Fibroblast of skin of abdomen (primary cell): ENCODE measurements around the gene C5orf52. TPM values are rescaled to one million over a fixed set of nuclear protein-coding genes. Genes with fewer than 3 reads are reported as not detected.
"Not testable (repeated sequence)": the region's sequence is repeated elsewhere in the genome, so short reads cannot be mapped to it uniquely, and the experiment has no call there.

Experiments
- DNase-seq: peaks from one replicate; pipeline ENCODE4 v3.0.0-alpha.2; 2013
- polyA plus RNA-seq, 2 experiments: library from polyadenylated mRNA; unstranded; fragments of 120-200 nt; gene quantifications; one replicate each; pipeline ENCODE4 v1.2.1, GENCODE V29; 2013; ENCODE audit not compliant: insufficient read length in 2 of 2

The C5orf52 gene
- polyA plus RNA-seq (2013, experiment 1 of 2; ENCODE audit: insufficient read length), result not detected
- polyA plus RNA-seq (2013, experiment 2 of 2; ENCODE audit: insufficient read length), result not detected

- peak; percentile 46 for DNase-seq
Measured at GRCh38 chr5:157670662-157671591, at the start of gene C5orf52. Gene C5orf52, plus strand, starts transcription at chr5:157671533. Its CDS starts 82 bp downstream, at chr5:157671615.

- DNase-seq, result no peak
Measured at GRCh38 chr5:157624144-157624543, 47.2 kb upstream of the C5orf52 start.

GRCh38 chr5:157626831-157627230 lies 44.5 kb upstream of the C5orf52 start:
- no peak for DNase-seq

DNA sequence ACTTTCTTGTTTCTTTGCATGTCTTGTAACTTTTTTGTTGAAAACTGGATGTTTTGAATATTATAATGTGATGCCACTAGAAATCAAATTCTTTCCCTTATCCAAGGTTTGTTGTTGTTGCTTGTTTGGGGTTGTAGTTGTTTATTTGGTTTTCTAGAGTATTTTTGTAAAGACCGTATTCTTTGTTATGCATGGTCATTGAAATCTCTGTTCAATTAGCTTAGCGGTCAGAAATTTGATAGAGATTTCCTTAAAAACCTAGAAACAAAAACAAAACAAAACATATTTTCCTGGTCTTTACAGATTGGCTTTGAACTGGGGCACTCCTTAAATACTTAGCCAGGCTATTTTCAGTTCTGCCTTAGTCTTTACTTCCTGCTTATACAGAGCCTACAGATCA lies 41.0 kb upstream of the C5orf52 start:
- DNase-seq, result no peak

DNA sequence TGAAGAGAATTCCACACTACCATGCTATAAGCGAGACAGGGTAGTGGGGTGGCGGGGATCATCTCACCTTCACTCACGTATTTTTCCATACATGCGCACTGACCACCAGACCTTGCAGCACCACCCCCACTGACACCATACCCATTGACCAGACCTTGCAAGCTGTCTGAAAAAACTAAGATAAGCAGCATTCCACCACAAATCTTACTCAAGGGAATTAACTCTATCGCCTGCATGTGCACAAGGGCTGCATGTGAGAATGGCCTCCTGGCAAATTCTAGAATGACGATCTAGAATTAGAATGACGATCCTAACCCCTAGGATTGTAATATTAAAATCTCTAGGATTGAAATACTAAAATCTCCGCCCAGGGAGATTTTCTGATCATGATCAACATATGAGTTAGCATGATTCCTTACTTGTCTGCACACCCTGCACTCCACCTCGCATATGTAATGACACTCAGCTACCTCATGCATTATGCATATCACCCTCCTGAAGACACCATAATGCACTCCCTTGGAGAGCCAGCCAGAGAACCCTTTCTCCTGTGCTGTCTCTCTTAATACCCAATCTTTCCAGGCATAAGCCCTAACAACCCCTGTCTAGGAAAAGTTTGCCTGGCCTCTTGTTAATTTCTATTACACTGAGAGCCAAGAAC lies 30.8 kb upstream of the C5orf52 start:
- no peak for DNase-seq

DNA sequence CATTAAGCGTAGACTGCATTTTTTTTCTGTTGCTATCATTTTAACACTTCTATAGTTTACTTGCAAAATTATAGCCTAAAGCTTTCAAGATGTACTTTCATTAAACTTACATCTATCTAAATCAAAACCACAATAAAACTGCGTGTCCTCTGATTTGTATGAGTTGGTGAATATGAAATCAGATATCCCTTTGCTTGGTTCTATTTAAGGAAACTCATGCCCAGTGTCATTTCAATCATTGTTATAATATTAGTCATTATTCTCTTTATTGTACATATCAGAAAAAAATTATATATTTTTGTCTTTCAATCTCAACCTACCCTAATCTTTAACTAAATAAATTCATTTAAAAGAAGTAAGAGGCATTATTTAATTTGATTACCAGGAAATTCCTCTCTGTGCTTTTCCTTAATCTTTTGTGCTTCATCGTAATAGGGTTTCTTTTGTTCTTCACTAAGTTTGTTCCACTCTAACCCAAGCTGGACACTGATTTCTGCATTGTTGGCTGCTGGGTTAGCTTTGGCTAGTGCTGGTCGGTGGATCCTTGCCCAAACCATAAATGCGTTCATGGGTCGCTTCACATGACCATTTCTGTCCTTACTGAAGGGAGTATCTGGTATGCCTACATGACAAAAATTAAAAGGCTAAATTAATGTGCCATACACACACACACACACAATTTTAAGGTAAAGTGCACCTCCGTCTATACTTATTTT lies 22.9 kb upstream of the C5orf52 start:
- no peak for DNase-seq

DNA sequence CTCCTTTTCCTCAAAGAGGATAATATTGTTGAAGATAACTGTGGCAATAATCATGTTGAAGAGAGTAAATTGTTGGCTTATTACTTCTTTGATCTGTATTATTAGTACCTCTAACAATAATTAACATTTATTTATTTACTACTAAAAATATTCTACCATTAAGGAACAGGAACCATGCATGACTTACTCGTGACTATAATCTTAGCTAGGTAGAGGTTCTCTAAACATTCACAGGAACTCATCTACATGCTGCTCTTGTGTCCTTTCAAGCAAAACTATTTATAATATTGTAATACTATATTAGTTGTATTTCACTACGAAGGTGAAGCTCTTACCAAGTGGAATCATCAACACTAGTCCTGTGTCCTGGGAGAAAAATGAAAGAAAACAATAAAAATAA lies 22.2 kb upstream of the C5orf52 start:
- no peak for DNase-seq

DNA sequence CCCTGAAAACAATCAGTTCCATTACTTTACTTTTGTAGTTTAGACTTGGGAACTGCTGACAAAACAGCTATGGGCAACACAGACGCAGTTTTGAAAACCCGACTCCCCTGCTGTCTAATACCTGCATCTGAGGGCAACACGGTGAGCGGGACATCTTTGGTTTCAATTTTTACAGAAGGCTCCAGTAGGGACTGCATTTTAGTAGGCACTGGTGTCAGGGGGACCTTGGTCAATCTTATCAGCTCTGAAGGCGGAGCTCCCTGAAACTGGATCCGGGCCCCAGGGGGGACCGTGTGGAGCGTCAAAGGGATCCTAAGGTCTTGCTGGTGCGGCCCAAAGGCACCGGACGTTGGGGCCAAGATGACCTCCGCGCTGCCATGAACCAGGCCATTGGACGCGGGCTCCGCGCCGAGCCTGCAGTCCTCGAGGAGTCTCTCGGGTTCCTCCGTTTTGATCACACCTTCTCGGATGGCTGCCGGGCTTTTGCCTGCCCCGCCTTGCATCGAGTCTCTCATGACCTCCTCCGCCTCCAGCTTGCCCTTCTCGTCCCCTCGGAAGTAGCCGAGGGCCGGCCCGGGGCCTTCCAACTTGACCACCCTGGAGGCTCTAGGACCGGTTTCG lies 20.2 kb upstream of the C5orf52 start:
- DNase-seq, result no peak

GRCh38 chr5:157651623-157652376 lies 19.5 kb upstream of the C5orf52 start:
- DNase-seq, result peak; percentile 70

- DNase-seq, result no peak
Measured at GRCh38 chr5:157652377-157652692, 19.0 kb upstream of the C5orf52 start, which contains the start of gene SOX30. Gene SOX30, minus strand, starts transcription at chr5:157652438. Its CDS starts 360 bp downstream, at chr5:157652078.

- no peak for DNase-seq
Measured at GRCh38 chr5:157657516-157657915, 13.8 kb upstream of the C5orf52 start.

GRCh38 chr5:157658893-157659292 lies 12.4 kb upstream of the C5orf52 start:
- DNase-seq, result no peak

DNA sequence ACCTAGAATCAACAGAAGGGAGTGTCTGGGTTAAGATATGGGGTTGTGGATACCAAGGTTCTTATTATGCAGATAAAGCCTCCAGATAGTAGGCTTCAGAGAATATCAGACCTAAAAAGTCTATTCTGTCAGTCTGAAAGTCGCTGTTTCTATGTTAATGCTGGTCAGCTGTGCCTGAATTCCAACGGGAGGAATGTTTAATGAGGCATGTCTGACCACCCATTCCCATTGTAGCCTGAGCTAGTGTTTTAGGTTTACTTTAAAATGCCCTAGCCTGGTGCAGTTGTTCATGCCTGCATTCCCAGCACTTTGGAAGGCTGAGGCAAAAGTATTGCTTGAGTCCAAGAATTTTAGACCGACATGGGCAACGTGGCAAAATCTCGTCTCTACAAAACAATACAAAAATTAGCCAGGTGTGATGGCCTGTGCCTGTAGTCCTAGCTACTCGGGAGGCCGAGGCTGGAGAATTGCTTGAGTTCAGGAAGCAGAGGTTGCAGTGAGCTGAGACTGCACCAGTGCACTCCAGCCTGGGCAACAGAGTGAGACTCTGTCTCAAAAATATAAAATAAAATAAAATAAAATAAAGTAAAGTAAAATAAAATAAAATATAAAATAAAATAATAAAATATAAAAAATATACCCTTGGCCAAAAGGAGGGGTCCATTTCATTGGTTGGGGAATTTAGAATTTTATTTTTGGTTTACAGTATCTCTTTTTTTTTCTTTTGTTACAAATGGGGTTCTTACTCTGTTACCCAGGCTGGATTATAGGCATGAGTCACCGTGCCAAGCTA lies 11.3 kb upstream of the C5orf52 start:
- DNase-seq, result no peak

DNA sequence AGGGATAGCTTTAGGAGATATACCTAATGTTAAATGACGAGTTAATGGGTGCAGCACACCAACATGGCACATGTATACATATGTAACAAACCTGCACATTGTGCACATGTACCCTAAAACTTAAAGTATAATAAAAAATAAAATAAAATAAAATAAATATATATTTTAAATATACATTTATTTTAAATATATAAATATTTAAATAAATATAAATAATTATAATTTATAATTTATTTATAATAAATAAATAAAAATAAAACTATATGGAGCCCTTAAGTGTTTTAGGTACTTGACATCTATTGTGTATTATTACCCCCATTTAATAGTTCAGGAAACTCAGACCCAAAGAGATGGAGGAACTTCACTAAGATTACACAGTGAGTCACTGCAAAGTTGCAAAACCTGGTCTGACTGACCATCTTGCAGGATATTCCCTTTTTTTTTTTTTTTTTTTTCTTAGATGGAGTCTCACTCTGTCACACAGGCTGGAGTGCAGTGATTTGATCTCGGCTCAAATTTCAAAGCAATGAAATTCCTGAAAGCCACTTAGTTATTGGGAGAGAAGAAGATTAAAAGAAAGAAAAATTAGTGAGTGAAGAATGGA lies 5.8 kb upstream of the C5orf52 start:
- DNase-seq, result peak; percentile 80

DNA sequence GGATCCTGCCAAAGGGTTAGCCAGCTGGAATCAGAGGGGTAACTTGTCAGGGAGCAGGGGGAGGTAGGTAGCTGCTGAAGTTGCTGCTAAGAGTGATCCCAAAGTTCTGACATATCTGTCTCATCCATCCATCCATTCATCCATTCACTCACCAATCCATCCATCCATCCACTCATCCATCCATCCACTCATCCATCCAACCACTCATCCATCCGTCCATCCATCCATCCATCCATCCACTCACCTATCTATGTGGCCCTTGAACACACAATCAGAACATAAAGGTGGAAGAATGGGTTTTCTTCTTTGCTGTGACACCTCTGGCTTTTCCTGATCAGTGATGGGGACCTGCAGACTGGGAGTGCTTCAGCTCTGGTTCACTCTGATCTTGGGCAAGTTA lies 3.0 kb upstream of the C5orf52 start:
- no peak for DNase-seq

GRCh38 chr5:157669701-157670097 lies 1.6 kb upstream of the C5orf52 start:
- no peak for DNase-seq

DNA sequence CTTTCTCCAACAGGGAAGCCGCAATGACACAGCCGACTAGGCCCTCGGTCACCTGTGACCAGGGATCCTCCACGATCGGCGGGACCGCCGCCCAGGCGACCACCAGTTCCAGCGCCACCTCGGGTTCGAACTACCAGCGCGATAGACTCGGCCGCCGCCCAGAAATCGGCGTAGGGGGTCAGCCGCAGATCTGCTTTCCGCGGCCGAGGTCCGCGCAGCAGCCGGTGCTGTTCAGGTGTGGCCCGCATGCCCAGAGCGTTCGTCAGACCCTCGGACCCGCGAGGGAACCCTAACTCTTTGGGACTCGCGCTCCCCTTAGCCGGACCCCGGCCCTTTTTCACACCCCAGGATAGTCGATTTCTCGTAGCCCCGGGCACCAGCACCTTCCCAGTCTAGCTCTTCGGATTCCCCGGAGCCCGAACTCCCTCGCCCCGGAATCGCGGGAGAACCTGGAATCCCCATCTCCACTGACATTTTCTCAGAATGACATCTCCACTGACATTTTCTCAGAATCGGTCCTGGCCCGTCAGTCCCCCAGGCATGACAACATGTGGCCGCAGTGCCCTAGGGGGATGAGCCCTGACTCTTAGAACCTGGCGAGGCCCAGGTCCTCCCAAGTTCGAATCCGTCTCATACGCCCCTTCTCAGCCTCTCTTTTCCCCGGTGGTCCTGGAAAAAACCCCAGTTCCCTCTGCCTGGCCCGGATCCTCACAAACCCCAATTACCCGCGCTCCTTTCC lies 428 bp downstream of the C5orf52 start:
- no peak for DNase-seq

DNA sequence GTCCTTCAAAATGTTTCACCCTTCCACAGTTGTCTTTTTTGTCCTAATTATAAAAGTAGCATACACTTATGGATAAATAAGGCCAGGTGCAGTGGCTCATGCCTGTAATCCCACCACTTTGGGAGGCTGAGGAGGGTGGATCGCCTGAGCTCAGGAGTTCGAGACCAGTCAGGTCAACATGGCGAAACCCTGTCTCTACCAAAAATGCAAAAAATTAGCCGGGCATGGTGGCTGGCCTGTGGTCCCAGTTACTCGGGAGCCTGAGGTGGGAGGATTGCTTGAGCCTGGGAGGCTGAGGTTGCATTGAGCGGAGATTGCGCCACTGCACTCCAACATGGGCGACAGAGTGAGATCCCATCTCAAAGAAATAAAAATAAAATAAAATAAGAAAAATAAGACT lies 1.6 kb downstream of the C5orf52 start:
- DNase-seq, result no peak

DNA sequence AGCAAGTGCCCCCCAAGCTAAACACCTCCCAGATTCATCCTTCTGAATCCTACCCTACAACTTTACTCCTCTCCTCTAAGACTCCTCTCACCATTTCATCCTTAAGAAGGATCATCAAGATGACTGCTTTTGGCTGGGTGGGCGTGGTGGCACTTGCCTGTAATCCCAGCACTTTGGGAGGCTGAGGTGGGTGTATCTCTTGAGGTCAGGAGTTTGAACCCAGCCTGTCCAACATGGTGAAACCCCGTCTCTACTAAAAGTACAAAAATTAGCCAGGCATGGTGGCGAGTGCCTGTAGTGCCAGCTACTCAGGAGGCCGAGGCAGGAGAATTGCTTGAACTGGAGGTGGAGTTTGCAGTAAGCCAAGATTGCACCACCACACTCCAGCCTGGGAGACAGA lies 3.0 kb downstream of the C5orf52 start:
- DNase-seq, result not testable (repeated sequence)

GRCh38 chr5:157677931-157678330 lies 6.6 kb downstream of the C5orf52 start:
- DNase-seq, result no peak
